H9 (cell line): Measurements from ENCODE around the gene MICA. TPM values are rescaled to one million over a fixed set of nuclear protein-coding genes. Genes with fewer than 3 reads are reported as not detected.

Experiments used
- DNase-seq: peaks from one replicate; pipeline ENCODE4 v3.0.0-alpha.2; 2017
- H2AFZ ChIP-seq: one replicate; pipeline ENCODE4 v1.6.1; 2013; ENCODE audit warnings: mild to moderate bottlenecking, low read length, control low read depth, moderate library complexity
- H2AK5ac ChIP-seq: 2 replicates; pipeline ENCODE4 v1.6.1; 2013; ENCODE audit warnings: low read length, control low read depth, mixed read lengths; ENCODE audit not compliant: insufficient read length
- H2BK120ac ChIP-seq: one replicate; pipeline ENCODE4 v1.6.1; 2013; ENCODE audit warnings: low read depth, mild to moderate bottlenecking, low read length, control low read depth, inconsistent platforms; ENCODE audit not compliant: poor library complexity, severe bottlenecking
- H2BK12ac ChIP-seq: 2 replicates; pipeline ENCODE4 v1.6.1; 2013; ENCODE audit warnings: low read length, control low read depth, mixed read lengths, low read depth; ENCODE audit not compliant: insufficient read length
- H2BK15ac ChIP-seq: 2 replicates; pipeline ENCODE4 v1.6.1; 2013; ENCODE audit warnings: low read depth, low read length, control low read depth
- H2BK20ac ChIP-seq: one replicate; pipeline ENCODE4 v1.6.1; 2013; ENCODE audit warnings: low read depth, mild to moderate bottlenecking, low read length, control low read depth, inconsistent platforms; ENCODE audit not compliant: poor library complexity, severe bottlenecking
- H2BK5ac ChIP-seq: 2 replicates; pipeline ENCODE4 v1.6.1; 2013; ENCODE audit warnings: low read length, control low read depth, mixed read lengths; ENCODE audit not compliant: insufficient read length
- H3K14ac ChIP-seq: 2 replicates; pipeline ENCODE4 v1.6.1; 2013; ENCODE audit warnings: low read length, control low read depth; ENCODE audit not compliant: insufficient read depth
- H3K18ac ChIP-seq: 2 replicates; pipeline ENCODE4 v1.6.1; 2013; ENCODE audit warnings: low read depth, mild to moderate bottlenecking, mixed read lengths, low read length, control low read depth; ENCODE audit not compliant: insufficient read length
- H3K23ac ChIP-seq: 2 replicates; pipeline ENCODE4 v1.6.1; 2013; ENCODE audit warnings: low read length, control low read depth, mixed read lengths, low read depth; ENCODE audit not compliant: insufficient read length
- H3K23me2 ChIP-seq: 2 replicates; pipeline ENCODE4 v1.6.1; 2013; ENCODE audit warnings: low read depth, mild to moderate bottlenecking, mixed read lengths, low read length, control low read depth; ENCODE audit not compliant: insufficient read length, poor library complexity, severe bottlenecking
- H3K27ac ChIP-seq: 2 replicates; pipeline ENCODE4 v1.5.1; 2013; ENCODE audit warnings: low read length, control low read depth, mixed read lengths, low read depth; ENCODE audit not compliant: insufficient read length
- H3K27me3 ChIP-seq: 2 replicates; pipeline ENCODE4 v1.6.1; 2013; ENCODE audit warnings: low read length, control low read depth, inconsistent platforms; ENCODE audit not compliant: insufficient read depth
- H3K4ac ChIP-seq: 2 replicates; pipeline ENCODE4 v1.6.1; 2013; ENCODE audit warnings: low read depth, mild to moderate bottlenecking, control low read depth, inconsistent platforms, low read length, moderate library complexity
- H3K4me1 ChIP-seq: 2 replicates; pipeline ENCODE4 v1.6.1; 2013; ENCODE audit warnings: low read length, control low read depth, inconsistent platforms; ENCODE audit not compliant: insufficient read depth
- H3K4me2 ChIP-seq: 2 replicates; pipeline ENCODE4 v1.6.1; 2013; ENCODE audit warnings: low read length, control low read depth, mixed read lengths; ENCODE audit not compliant: insufficient read length, insufficient read depth
- H3K56ac ChIP-seq: 2 replicates; pipeline ENCODE4 v1.6.1; 2013; ENCODE audit warnings: low read depth, mild to moderate bottlenecking, mixed read lengths, low read length, control low read depth; ENCODE audit not compliant: insufficient read length
- H3K79me1 ChIP-seq: 2 replicates; pipeline ENCODE4 v1.6.1; 2013; ENCODE audit warnings: low read depth, mild to moderate bottlenecking, moderate library complexity, low read length, control low read depth, inconsistent platforms; ENCODE audit not compliant: insufficient read depth, poor library complexity, severe bottlenecking
- H3K79me2 ChIP-seq: 2 replicates; pipeline ENCODE4 v1.6.1; 2013; ENCODE audit warnings: low read length, control low read depth, inconsistent platforms; ENCODE audit not compliant: insufficient read depth
- H3K9ac ChIP-seq: 2 replicates; pipeline ENCODE4 v1.6.1; 2013; ENCODE audit warnings: low read length, control low read depth, mixed read lengths; ENCODE audit not compliant: insufficient read length; ENCODE audit errors: extremely low read depth
- H3K9me3 ChIP-seq: one replicate; pipeline ENCODE4 v1.6.1; 2013; ENCODE audit warnings: low read depth, low read length, inconsistent platforms; ENCODE audit not compliant: control insufficient read depth
- H3T11ph ChIP-seq: one replicate; pipeline ENCODE4 v1.6.1; 2013; ENCODE audit warnings: mild to moderate bottlenecking, low read length, control low read depth, inconsistent platforms
- H4K20me1 ChIP-seq: one replicate; pipeline ENCODE4 v1.6.1; 2013; ENCODE audit not compliant: control insufficient read depth, insufficient read length, insufficient read depth
- H4K5ac ChIP-seq: 2 replicates; pipeline ENCODE4 v1.6.1; 2013; ENCODE audit warnings: low read depth, mild to moderate bottlenecking, mixed read lengths, low read length, control low read depth; ENCODE audit not compliant: insufficient read length
- H4K8ac ChIP-seq: replicated peaks from 2 replicates; pipeline ENCODE4 v1.6.1; 2013; ENCODE audit warnings: low read length, control low read depth, mixed read lengths, low read depth; ENCODE audit not compliant: insufficient read length
- H4K91ac ChIP-seq: 2 replicates; pipeline ENCODE4 v1.6.1; 2013; ENCODE audit warnings: low read depth, mild to moderate bottlenecking, moderate library complexity, mixed read lengths, low read length, control low read depth; ENCODE audit not compliant: insufficient read length
- H3K27ac Mint-ChIP-seq, 3 experiments: 2 replicates in 2 of 3; 3 replicates in 1 of 3; pipeline ENCODE4 v1.8.0; 2020 to 2021; ENCODE audit warnings: mixed read lengths in 3 of 3, mild to moderate bottlenecking in 1 of 3, moderate library complexity in 1 of 3
- H3K27me3 Mint-ChIP-seq: 2 replicates; pipeline ENCODE4 v1.8.0; 2021; ENCODE audit warnings: low read depth, mild to moderate bottlenecking, moderate library complexity, mixed read lengths
- H3K36me3 Mint-ChIP-seq, 3 experiments: 2 replicates in 2 of 3; 3 replicates in 1 of 3; pipeline ENCODE4 v1.8.0; 2020 to 2021; ENCODE audit warnings: low read depth in 3 of 3, mixed read lengths in 3 of 3; ENCODE audit not compliant: insufficient read depth in 1 of 3
- H3K4me1 Mint-ChIP-seq, 2 experiments: 2 replicates each; pipeline ENCODE4 v1.8.0; 2020; ENCODE audit warnings: mixed read lengths in 2 of 2
- H3K4me3 Mint-ChIP-seq, 2 experiments: 2 replicates in 1 of 2; 3 replicates in 1 of 2; pipeline ENCODE4 v1.8.0; 2020 to 2021; ENCODE audit warnings: mild to moderate bottlenecking in 2 of 2, mixed read lengths in 2 of 2, moderate library complexity in 1 of 2
- H3K9me3 Mint-ChIP-seq, 2 experiments: 2 replicates in 1 of 2; 3 replicates in 1 of 2; pipeline ENCODE4 v1.8.0; 2020; ENCODE audit warnings: mild to moderate bottlenecking in 2 of 2, mixed read lengths in 2 of 2, moderate library complexity in 1 of 2
- WGBS: extraction: QIAGEN DNeasy Blood & Tissue Kit; methylation state at CpG from one replicate; pipeline ENCODE4 v1.1.7; 2013; ENCODE audit warnings: missing lambda C conversion rate, low lambda C conversion rate, mixed read lengths; ENCODE audit not compliant: insufficient read length; ENCODE audit errors: extremely low coverage; 5-methylcytosine and 5-hydroxymethylcytosine counted together
- total RNA-seq: library from RNA; stranded (reverse); gene quantifications from 2 replicates; pipeline ENCODE4 v1.2.1, GENCODE V29; 2021
- TF ChIP-seq, protein P1 (sequence below): fragments of 200-600 bp; sonication (generic); conservative IDR thresholded peaks from 3 replicates; pipeline ENCODE4 v1.8.0; 2021; ENCODE audit warnings: antibody characterized with exemption, mild to moderate bottlenecking

Gene MICA
- total RNA-seq, 1 experiment from 2014 or later: 8.5 TPM

DNA sequence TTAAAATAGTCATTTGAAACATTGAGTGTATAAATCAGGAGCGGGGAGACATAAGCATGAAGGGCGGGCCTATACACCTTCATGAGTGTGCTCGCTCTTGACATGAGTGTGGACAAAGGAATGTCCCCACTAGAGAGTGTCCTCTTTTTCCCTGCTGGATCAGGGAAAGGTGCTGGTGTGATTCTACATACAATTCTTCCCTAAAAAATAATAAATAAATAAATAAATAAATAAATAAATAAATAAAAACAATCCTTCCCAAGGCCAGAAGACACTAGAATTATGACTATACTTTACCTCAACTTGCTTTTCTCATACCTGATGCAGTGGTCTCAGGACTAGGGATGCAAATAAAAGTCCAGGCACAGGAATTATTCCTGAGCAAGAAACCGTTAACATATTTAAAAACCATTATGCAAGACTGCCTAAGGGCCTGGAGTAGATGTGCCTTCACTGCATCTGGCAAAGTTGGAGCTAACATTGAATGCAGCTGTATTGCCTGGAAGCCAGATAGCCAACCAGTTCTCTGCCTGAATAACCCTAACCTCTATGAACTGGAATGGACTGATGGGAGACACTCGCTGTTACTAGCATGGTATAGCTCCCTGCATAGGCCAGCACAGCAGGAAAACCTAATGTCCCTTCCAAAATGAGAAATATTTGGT lies 57.1 kb downstream of the MICA start:
- H4K5ac ChIP-seq: no peak overlapping the region
- no peaks in the 10 kb centered on the region for H4K20me1 ChIP-seq
- H3K9me3 Mint-ChIP-seq: no peaks in the 10 kb centered on the region
- H2BK15ac ChIP-seq: no peak overlapping the region
- no peak overlapping the region for H3K56ac ChIP-seq
- no peak overlapping the region for H2BK12ac ChIP-seq
- H3K4me3 Mint-ChIP-seq: no peak overlapping the region
- no peak overlapping the region for H2AK5ac ChIP-seq
- no peak overlapping the region for H3K18ac ChIP-seq
- H3K27me3 ChIP-seq: no peaks in the 10 kb centered on the region
- no CpG with 5 or more reads among the region's 5 CpGs for WGBS
- no peak overlapping the region for H2AFZ ChIP-seq
- H3K23ac ChIP-seq: no peak overlapping the region
- no peak overlapping the region for H3K4ac ChIP-seq
- H3K27ac ChIP-seq: no peak overlapping the region
- no peak overlapping the region for H3K9ac ChIP-seq
- no peaks in the 10 kb centered on the region for H3K23me2 ChIP-seq
- no peaks in the 10 kb centered on the region for H3K79me1 ChIP-seq
- DNase-seq: no peak
- H3K4me2 ChIP-seq: no peak overlapping the region
- TF ChIP-seq, protein P1, sequence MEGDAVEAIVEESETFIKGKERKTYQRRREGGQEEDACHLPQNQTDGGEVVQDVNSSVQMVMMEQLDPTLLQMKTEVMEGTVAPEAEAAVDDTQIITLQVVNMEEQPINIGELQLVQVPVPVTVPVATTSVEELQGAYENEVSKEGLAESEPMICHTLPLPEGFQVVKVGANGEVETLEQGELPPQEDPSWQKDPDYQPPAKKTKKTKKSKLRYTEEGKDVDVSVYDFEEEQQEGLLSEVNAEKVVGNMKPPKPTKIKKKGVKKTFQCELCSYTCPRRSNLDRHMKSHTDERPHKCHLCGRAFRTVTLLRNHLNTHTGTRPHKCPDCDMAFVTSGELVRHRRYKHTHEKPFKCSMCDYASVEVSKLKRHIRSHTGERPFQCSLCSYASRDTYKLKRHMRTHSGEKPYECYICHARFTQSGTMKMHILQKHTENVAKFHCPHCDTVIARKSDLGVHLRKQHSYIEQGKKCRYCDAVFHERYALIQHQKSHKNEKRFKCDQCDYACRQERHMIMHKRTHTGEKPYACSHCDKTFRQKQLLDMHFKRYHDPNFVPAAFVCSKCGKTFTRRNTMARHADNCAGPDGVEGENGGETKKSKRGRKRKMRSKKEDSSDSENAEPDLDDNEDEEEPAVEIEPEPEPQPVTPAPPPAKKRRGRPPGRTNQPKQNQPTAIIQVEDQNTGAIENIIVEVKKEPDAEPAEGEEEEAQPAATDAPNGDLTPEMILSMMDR: no peak
- no peak overlapping the region for H2BK120ac ChIP-seq
- H2BK20ac ChIP-seq: no peak overlapping the region
- no peak overlapping the region for H2BK5ac ChIP-seq
- no peaks in the 10 kb centered on the region for H3K9me3 ChIP-seq
- H3K27me3 Mint-ChIP-seq: peaks cover 20% of the 10 kb centered on the region
- peaks cover 6% of the 10 kb centered on the region; the same call in 1 of the 2 replicates for H3K4me1 ChIP-seq
- H4K8ac ChIP-seq: no peak overlapping the region
- H3K79me2 ChIP-seq: no peaks in the 10 kb centered on the region
- no peak overlapping the region for H3K27ac Mint-ChIP-seq
- peaks cover 12 to 15% of the 10 kb centered on the region in 2 experiments for H3K4me1 Mint-ChIP-seq
- H3K14ac ChIP-seq: no peak overlapping the region
- no peak overlapping the region for H4K91ac ChIP-seq
- no peak overlapping the region for H3T11ph ChIP-seq
- H3K36me3 Mint-ChIP-seq: peaks cover 0 to 3% (median 0%) of the 10 kb centered on the region in 3 experiments; a peak in 1 of 7 replicates
